SK-N-SH (cell line): ENCODE measurements around the gene SCRN2. TPM values are rescaled to one million over a fixed set of nuclear protein-coding genes. Genes with fewer than 3 reads are reported as not detected.

Experiments used
- CTCF ChIA-PET: fragments of 300-600, 350-600 bp; formaldehyde crosslinking; extraction: SDS; loops from one replicate; lab custom pipeline; 2021; lab: Yijun Ruan, JAX
- POLR2A ChIA-PET: fragments of 350-600 bp; sonication (Branson Sonifier 250); formaldehyde crosslinking; extraction: SDS; loops from one replicate; lab custom pipeline; 2020; ENCODE audit warnings: antibody characterized with exemption, inconsistent platforms; lab: Yijun Ruan, JAX
- DNase-seq: peaks from one replicate; pipeline ENCODE4 v3.0.0; 2012
- H2AFZ ChIP-seq: fragments of 200-600 bp; sonication (generic); 2 replicates; pipeline ENCODE4 v1.8.1; 2016; ENCODE audit warnings: antibody characterized with exemption, mild to moderate bottlenecking, low read depth
- H3F3A ChIP-seq: fragments of 200-600 bp; sonication (generic); replicated peaks from 2 replicates; pipeline ENCODE3; 2016; ENCODE audit warnings: antibody characterized with exemption, mild to moderate bottlenecking; ENCODE audit not compliant: insufficient read depth
- H3K27ac ChIP-seq, 2 experiments: fragments of 200-500 bp in 1 of 2; fragments of 200-600 bp in 1 of 2; sonication (Bioruptor generic) in 1 of 2; sonication (generic), shearing (Covaris generic) in 1 of 2; 2 replicates each; pipeline versions ENCODE4 v1.5.1 to v1.6.1; 2014 to 2016; ENCODE audit warnings: low read depth in 2 of 2, inconsistent platforms in 1 of 2, low read length in 1 of 2, mild to moderate bottlenecking in 1 of 2, mixed read lengths in 1 of 2
- H3K27me3 ChIP-seq: fragments of 200-600 bp; sonication (generic), shearing (Covaris generic); 2 replicates; pipeline ENCODE4 v1.6.1; 2016; ENCODE audit warnings: mixed run types; ENCODE audit not compliant: insufficient read depth
- H3K36me3 ChIP-seq, 2 experiments: fragments of 200-500 bp in 1 of 2; fragments of 200-600 bp in 1 of 2; sonication (Bioruptor generic) in 1 of 2; sonication (generic) in 1 of 2; replicated peaks in 1 of 2; 2 replicates each; pipeline versions ENCODE3 to v1.5.1; 2014 to 2016; ENCODE audit warnings: low read length in 1 of 2, mild to moderate bottlenecking in 1 of 2; ENCODE audit not compliant: insufficient read depth in 2 of 2, control insufficient read depth in 1 of 2
- H3K4me1 ChIP-seq, 2 experiments: fragments of 200-500 bp in 1 of 2; fragments of 200-600 bp in 1 of 2; sonication (Bioruptor generic) in 1 of 2; sonication (generic), shearing (Covaris generic) in 1 of 2; 2 replicates each; pipeline versions ENCODE4 v1.5.1 to v1.6.1; 2014 to 2016; ENCODE audit warnings: low read depth in 1 of 2, low read length in 1 of 2, mixed run types in 1 of 2; ENCODE audit not compliant: insufficient read depth in 2 of 2, control insufficient read depth in 1 of 2
- H3K4me2 ChIP-seq: fragments of 200-600 bp; sonication (generic), shearing (Covaris generic); 2 replicates; pipeline ENCODE4 v1.6.1; 2017; ENCODE audit warnings: mixed run types
- H3K4me3 ChIP-seq, 2 experiments: fragments of 200-500 bp in 1 of 2; fragments of 200-600 bp in 1 of 2; sonication (Bioruptor generic) in 1 of 2; sonication (generic), shearing (Covaris generic) in 1 of 2; 2 replicates each; pipeline versions ENCODE4 v1.5.1 to v1.8.1; 2014 to 2016; ENCODE audit warnings: low read depth in 2 of 2, inconsistent platforms in 1 of 2, low read length in 1 of 2, mild to moderate bottlenecking in 1 of 2, mixed read lengths in 1 of 2, moderate library complexity in 1 of 2
- H3K79me2 ChIP-seq: fragments of 200-600 bp; sonication (generic); 2 replicates; pipeline ENCODE4 v1.8.1; 2017; ENCODE audit warnings: mild to moderate bottlenecking; ENCODE audit not compliant: insufficient read depth
- H3K9ac ChIP-seq: fragments of 200-600 bp; sonication (generic); 2 replicates; pipeline ENCODE4 v1.6.1; 2017; ENCODE audit warnings: mixed run types
- H3K9me2 ChIP-seq: fragments of 200-600 bp; sonication (generic); 2 replicates; pipeline ENCODE4 v1.6.1; 2017; ENCODE audit warnings: mixed run types
- H3K9me3 ChIP-seq: fragments of 200-600 bp; sonication (generic); 2 replicates; pipeline ENCODE4 v1.6.1; 2017; ENCODE audit warnings: mixed run types, mild to moderate bottlenecking, moderate library complexity
- H4K20me1 ChIP-seq: fragments of 200-600 bp; sonication (generic); 2 replicates; pipeline ENCODE4 v1.6.1; 2017; ENCODE audit warnings: mild to moderate bottlenecking, mixed run types; ENCODE audit not compliant: insufficient read depth
- FOXJ3 ChIP-seq: sonication (generic); formaldehyde crosslinking; IDR thresholded peaks from 2 replicates; pipeline ENCODE4 v1.5.1; 2020; ENCODE audit warnings: mild to moderate bottlenecking, missing genetic modification reagents
- IRF3 ChIP-seq: fragments of 150-350 bp; IDR thresholded peaks from 2 replicates; pipeline ENCODE4 v1.6.1; 2016; ENCODE audit warnings: mild to moderate bottlenecking, low read depth, low read length
- REST ChIP-seq: IDR thresholded peaks from 2 replicates; pipeline ENCODE4 v1.6.1; 2012; ENCODE audit warnings: mild to moderate bottlenecking, low read depth, low read length, moderate library complexity
- TEAD4 ChIP-seq: IDR thresholded peaks from 2 replicates; pipeline ENCODE4 v1.4.0; 2012; ENCODE audit warnings: mild to moderate bottlenecking, borderline replicate concordance; ENCODE audit not compliant: insufficient read depth
- USF2 ChIP-seq: fragments of 150-350 bp; IDR thresholded peaks from 2 replicates; pipeline ENCODE4 v1.6.1; 2017; ENCODE audit warnings: antibody characterized with exemption, low read length, low read depth, borderline replicate concordance
- ZBTB33 ChIP-seq: IDR thresholded peaks from 2 replicates; pipeline ENCODE4 v1.4.0; 2012; ENCODE audit warnings: low read depth, borderline replicate concordance
- WGBS: methylation state at CpG from one replicate; pipeline ENCODE4 v1.1.6; 2017; ENCODE audit warnings: low lambda C conversion rate; 5-methylcytosine and 5-hydroxymethylcytosine counted together
- polyA plus RNA-seq, 3 experiments: library from polyadenylated mRNA; depleted of rRNA; stranded (reverse); fragments of >200 nt; gene quantifications; 2 replicates each; pipeline ENCODE4 v1.2.3, GENCODE V29; 2012

SCRN2 gene
- polyA plus RNA-seq, 1 of the 3 experiments (the other 2 are of a cell fraction) = 139 TPM

GRCh38 chr17:47837401-47838039 is 3.6 kb downstream of the SCRN2 start:
- no peak overlapping the region for H2AFZ ChIP-seq
- H3F3A ChIP-seq = peaks cover 3% of the 10 kb centered on the region
- ChIA-PET CTCF (interaction anchor here (0.8 to 33.0 kb wide), 5 partner anchors 15 to 181 kb away, joined by 3 to 1447 read pairs (median 4); partner anchors contain the start of genes SCRN2, SP2 and SP6), POLR2A (no interaction called here)
- H3K79me2 ChIP-seq = peaks cover 15% of the 10 kb centered on the region; the same call in 1 of the 2 replicates
- no peak overlapping the region; the same call in 1 of the 2 replicates for H3K4me2 ChIP-seq
- no peak overlapping the region for H3K27ac ChIP-seq
- no peaks in the 10 kb centered on the region for H3K27me3 ChIP-seq
- H3K9me2 ChIP-seq = no peaks in the 10 kb centered on the region
- 87% methylated on average over 8 of the region's 13 CpGs for WGBS
- no peaks in the 10 kb centered on the region for H3K9me3 ChIP-seq
- H4K20me1 ChIP-seq = no peaks in the 10 kb centered on the region
- H3K4me1 ChIP-seq = peaks cover 8 to 22% of the 10 kb centered on the region in 2 experiments; a peak in 2 of 4 replicates
- no peak overlapping the region for H3K9ac ChIP-seq
- TF ChIP-seq IRF3 = no peak
- no peak for TF ChIP-seq TEAD4
- TF ChIP-seq FOXJ3 (CRISPR knock-in tag) = no peak
- TF ChIP-seq REST = no peak
- no peak for TF ChIP-seq ZBTB33
- TF ChIP-seq USF2 = no peak
- no peak overlapping the region for H3K4me3 ChIP-seq
- peaks cover 0 to 38% of the 10 kb centered on the region in 2 experiments for H3K36me3 ChIP-seq
- no peak for DNase-seq
